ENCODE data around the gene PDCD1. TPM values are rescaled to one million over a fixed set of nuclear protein-coding genes. Genes with fewer than 3 reads are reported as not detected.

Gene PDCD1
- total and polyA plus RNA-seq, 2 of the 13 experiments (the other 11 are each of a cell fraction or from before 2014, with no cell fraction given), result 0.04 TPM; not detected in 1

- POLR2A ChIA-PET, result no interaction called here
- Histone ChIP-seq H3K4me3 (replicated peaks in 1 of 3; ENCODE audit: insufficient read depth in 1 of 3, low read depth in 2 of 3, low read length in 3 of 3) (no peak overlapping the region; a peak in 1 of 6 replicates), H3K4me2 (ENCODE audit: low read depth, low read length) (peak overlapping the region; percentile 42; the same call in 1 of the 2 replicates), H3K9me3 (ENCODE audit: low read length) (no peaks in the 10 kb centered on the region), H2AFZ (ENCODE audit: low read length) (no peak overlapping the region), H3K27ac (ENCODE audit: extremely low read length, insufficient read depth, low read length) (no peak overlapping the region), H3K9ac (ENCODE audit: insufficient read depth, low read depth, low read length) (no peak overlapping the region), H3K4me1 (ENCODE audit: insufficient read depth, low read length) (peaks cover 17% of the 10 kb centered on the region), H3K36me3 (replicated peaks in 1 of 2; ENCODE audit: control insufficient read depth in 1 of 2, insufficient read depth in 2 of 2, low read length in 2 of 2) (no peaks in the 10 kb centered on the region), H3K27me3 (ENCODE audit: control insufficient read depth in 1 of 2, insufficient read depth in 2 of 2, low read length in 2 of 2) (peaks cover 3 to 44% of the 10 kb centered on the region in 2 experiments; a peak in 3 of 5 replicates), H4K20me1 (ENCODE audit: insufficient read depth, low read length) (no peaks in the 10 kb centered on the region), H3K79me2 (ENCODE audit: insufficient read depth, low read length) (no peaks in the 10 kb centered on the region)
- in situ Hi-C loops (cut with HindIII; ENCODE audit: extremely low pct_ligation_motif_present, low pct_unique_long_range_greater_than_20kb) (no loop called here), intact Hi-C loops (cut with micrococcal nuclease; ENCODE audit: unreplicated experiment) (no loop called here)
- FAIRE-seq, result peak; percentile 37
- no peak for DNase-seq (ENCODE audit: low spot score)
- CTCF ChIA-PET (ENCODE audit: low intra/inter-chr PET ratio, low total read pairs), result no interaction called here
- WGBS (ENCODE audit: low lambda C conversion rate), result 29% methylated on average over 20 of the region's 22 CpGs
- TF ChIP-seq PITX1 (CRISPR knock-in tag; IDR thresholded peaks at IDR 0.05), result no peak
- 0 out of 2 replicates have a peak, but pooled peaks have one; percentile 37 for TF ChIP-seq ZNF891 (CRISPR knock-in tag; IDR thresholded peaks at IDR 0.05)
- peak; percentile 16; the same call in 1 of the 2 replicates for TF ChIP-seq ZNF687 (CRISPR knock-in tag; IDR thresholded peaks at IDR 0.05)
- TF ChIP-seq ZFP91 (CRISPR knock-in tag; IDR thresholded peaks at IDR 0.05; ENCODE audit: borderline replicate concordance), result 0 out of 2 replicates have a peak, but pooled peaks have one; percentile 21
- no peak for TF ChIP-seq ZNF782 (CRISPR knock-in tag; IDR thresholded peaks at IDR 0.05; ENCODE audit: borderline replicate concordance)
- ATAC-seq, result no peak
- no TSS peak for BruUV-seq (replicated peaks)
Measured at GRCh38 chr2:241892299-241893137, 33.8 kb upstream of the PDCD1 start.
